A549 (cell line): ENCODE data around the gene SEMA4D. TPM values are rescaled to one million over a fixed set of nuclear protein-coding genes. Genes with fewer than 3 reads are reported as not detected.

ENCODE experiments used
- ATAC-seq, 2 experiments: fragments of 200-7000 bp in 1 of 2; fragments of >200 bp in 1 of 2; cut with Nextera tagmentation in 1 of 2; cut with Tn5 transposase in 1 of 2; 3 replicates each; pipeline versions ENCODE4 v1.8.0 to v1.9.1; 2018 to 2020; ENCODE audit warnings: mild to moderate bottlenecking in 1 of 2, moderate library complexity in 1 of 2
- CTCF ChIA-PET: fragments of 300-600 bp; sonication (Branson Sonifier 250); formaldehyde crosslinking; extraction: SDS; loops from one replicate; lab custom pipeline; 2021; ENCODE audit warnings: antibody characterized with exemption, inconsistent platforms; lab: Yijun Ruan, JAX
- POLR2A ChIA-PET: fragments of 350-600 bp; formaldehyde crosslinking; extraction: SDS; loops from one replicate; lab custom pipeline; 2021; ENCODE audit warnings: antibody characterized with exemption, inconsistent platforms; lab: Yijun Ruan, JAX
- DNase-seq, 2 experiments: peaks; one replicate each; pipeline versions ENCODE4 v3.0.0 to v3.0.0-alpha.2; 2011 to 2016; ENCODE audit warnings: low read depth in 1 of 2, low spot score in 1 of 2
- FAIRE-seq: peaks from 2 replicates; lab custom pipeline; 2011; peaks lifted over from hg19 to GRCh38; lab: Jason Lieb, UNC
- H3K27ac ChIP-seq, 2 experiments: fragments of >200 bp; sonication (Bioruptor Twin); formaldehyde crosslinking; 3 replicates each; pipeline ENCODE4 v1.5.1; 2016 to 2017
- H3K4me1 ChIP-seq: fragments of >200 bp; sonication (Bioruptor Twin); formaldehyde crosslinking; 3 replicates; pipeline ENCODE4 v1.6.1; 2016
- H3K4me2 ChIP-seq: fragments of >200 bp; sonication (Bioruptor Twin); formaldehyde crosslinking; 3 replicates; pipeline ENCODE4 v1.6.1; 2016
- H3K4me3 ChIP-seq: fragments of >200 bp; sonication (Bioruptor Twin); formaldehyde crosslinking; 3 replicates; pipeline ENCODE4 v1.5.1; 2016
- H3K9me3 ChIP-seq: fragments of >200 bp; sonication (Bioruptor Twin); formaldehyde crosslinking; 3 replicates; pipeline ENCODE4 v1.6.1; 2016
- CBX2 ChIP-seq: fragments of 200-600 bp; sonication (generic); IDR thresholded peaks from 2 replicates; pipeline ENCODE4 v1.6.1; 2016; ENCODE audit warnings: low read depth, mild to moderate bottlenecking, borderline replicate concordance
- CBX8 ChIP-seq: fragments of 200-600 bp; sonication (generic); IDR thresholded peaks from 2 replicates; pipeline ENCODE4 v1.6.1; 2016
- CEBPB ChIP-seq, 2 experiments: fragments of >200 bp in 1 of 2; sonication (Bioruptor Twin) in 1 of 2; formaldehyde crosslinking in 1 of 2; IDR thresholded peaks; 2 replicates each; pipeline ENCODE4 v1.6.1; 2012 to 2016
- EHF ChIP-seq: fragments of 250-450 bp; sonication (Bioruptor Pico); IDR thresholded peaks from 2 replicates; pipeline ENCODE4 v1.5.0; 2020; ENCODE audit warnings: mild to moderate bottlenecking
- ELK1 ChIP-seq: fragments of 150-350 bp; IDR thresholded peaks from 2 replicates; pipeline ENCODE4 v1.6.1; 2014; ENCODE audit warnings: low read depth, mild to moderate bottlenecking, low read length
- FOSB ChIP-seq: fragments of 250-450 bp; sonication (Bioruptor Pico); IDR thresholded peaks from 2 replicates; pipeline ENCODE4 v1.5.0; 2020; ENCODE audit warnings: mild to moderate bottlenecking, moderate library complexity
- GATA3 ChIP-seq: IDR thresholded peaks from 2 replicates; pipeline ENCODE4 v1.6.1; 2012; ENCODE audit warnings: borderline replicate concordance
- HOXB13 ChIP-seq: fragments of 250-450 bp; sonication (Bioruptor Pico); IDR thresholded peaks from 2 replicates; pipeline ENCODE4 v1.5.0; 2020; ENCODE audit warnings: low read depth, mild to moderate bottlenecking, moderate library complexity
- JUN ChIP-seq, 2 experiments: fragments of >200 bp; sonication (Bioruptor Twin); formaldehyde crosslinking; IDR thresholded peaks; 2 replicates in 1 of 2; 3 replicates in 1 of 2; pipeline ENCODE4 v1.6.1; 2016 to 2017
- KDM1A ChIP-seq: fragments of 200-600 bp; sonication (generic); IDR thresholded peaks from 2 replicates; pipeline ENCODE4 v1.6.1; 2016; ENCODE audit warnings: low read depth, mild to moderate bottlenecking
- KDM5A ChIP-seq: fragments of 200-600 bp; sonication (generic); IDR thresholded peaks from 2 replicates; pipeline ENCODE4 v1.6.1; 2016; ENCODE audit warnings: antibody characterized with exemption, mild to moderate bottlenecking
- MAZ ChIP-seq: fragments of 150-350 bp; IDR thresholded peaks from 2 replicates; pipeline ENCODE4 v1.6.1; 2014; ENCODE audit warnings: antibody characterized with exemption, low read depth, low read length, borderline replicate concordance
- NFE2L2 ChIP-seq: fragments of 150-350 bp; conservative IDR thresholded peaks from 2 replicates; pipeline ENCODE4 v1.6.1; 2014; ENCODE audit warnings: low read length
- PHF8 ChIP-seq: fragments of 200-600 bp; sonication (generic); IDR thresholded peaks from 2 replicates; pipeline ENCODE4 v1.6.1; 2016; ENCODE audit warnings: low read depth, mild to moderate bottlenecking, antibody characterized with exemption, moderate library complexity, borderline replicate concordance
- POLR2A ChIP-seq: IDR thresholded peaks from 2 replicates; pipeline ENCODE4 v1.6.1; 2012; ENCODE audit warnings: mild to moderate bottlenecking, low read length
- POLR2AphosphoS2 ChIP-seq: conservative IDR thresholded peaks from 2 replicates; pipeline ENCODE4 v1.6.1; 2012; ENCODE audit warnings: low read length, improper control_type of control experiment, inconsistent platforms
- RAD21 ChIP-seq, 2 experiments: fragments of >200 bp in 1 of 2; sonication (Bioruptor Twin) in 1 of 2; formaldehyde crosslinking in 1 of 2; IDR thresholded peaks in 1 of 2; conservative IDR thresholded peaks in 1 of 2; 2 replicates in 1 of 2; 3 replicates in 1 of 2; pipeline ENCODE4 v1.6.1; 2012 to 2018; ENCODE audit warnings: inconsistent platforms in 1 of 2
- RFX5 ChIP-seq: fragments of 450-650 bp; IDR thresholded peaks from 2 replicates; pipeline ENCODE4 v1.7.1; 2014; ENCODE audit warnings: antibody characterized with exemption, mild to moderate bottlenecking, moderate library complexity
- RNF2 ChIP-seq: fragments of 200-600 bp; sonication (generic); IDR thresholded peaks from 2 replicates; pipeline ENCODE4 v1.6.1; 2016; ENCODE audit warnings: low read depth, mild to moderate bottlenecking, antibody characterized with exemption, moderate library complexity, borderline replicate concordance
- ZSCAN20 ChIP-seq: fragments of 250-450 bp; sonication (Bioruptor Pico); IDR thresholded peaks from 2 replicates; pipeline ENCODE4 v1.8.0; 2022; ENCODE audit warnings: mild to moderate bottlenecking, moderate library complexity
- WGBS: methylation state at CpG from one replicate; pipeline ENCODE4 v1.1.6; 2017; ENCODE audit errors: missing lambda C conversion rate; 5-methylcytosine and 5-hydroxymethylcytosine counted together
- polyA plus RNA-seq, 4 experiments: library from polyadenylated mRNA; depleted of rRNA in 3 of 4; stranded (reverse); fragments of >200 nt; fragmentation: RNase III in 1 of 4; extraction: RNeasy Plus Mini Kit Qiagen cat#74134 plus additional on column Dnase treatment in 1 of 4; gene quantifications; 2 replicates in 3 of 4; 3 replicates in 1 of 4; pipeline ENCODE4 v1.2.3, GENCODE V29; 2011 to 2017
- TF ChIP-seq, protein P1 (sequence below): IDR thresholded peaks from 2 replicates; pipeline ENCODE4 v1.6.1; 2012
- TF ChIP-seq, protein P2 (sequence below): IDR thresholded peaks from 2 replicates; pipeline ENCODE4 v1.6.1; 2012
- TF ChIP-seq, protein P3 (sequence below): fragments of >200 bp; sonication (Bioruptor Twin); formaldehyde crosslinking; IDR thresholded peaks from 3 replicates; pipeline ENCODE4 v1.6.1; 2016

Gene SEMA4D
- polyA plus RNA-seq, 2 of the 4 experiments (the other 2 are of a cell fraction) = 5.3 to 7.2 TPM

DNA sequence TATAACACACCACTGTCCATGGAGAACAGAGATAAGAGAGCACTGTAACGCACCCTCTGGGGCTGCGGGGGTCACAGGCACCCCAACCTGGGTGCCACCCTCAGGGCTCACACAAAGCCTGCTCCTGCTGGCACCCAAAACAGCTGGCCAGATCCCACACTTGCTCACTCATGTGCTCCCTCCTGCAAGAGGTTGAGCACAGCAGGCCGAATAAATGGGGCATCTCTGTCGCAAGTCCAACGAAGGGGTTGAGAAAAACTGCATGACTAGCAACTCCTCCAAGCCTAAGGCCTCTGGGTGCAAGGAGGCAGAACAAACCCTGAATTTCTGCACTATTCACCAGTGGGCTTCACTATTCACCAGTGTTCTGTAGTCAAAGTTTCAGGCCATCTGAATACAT lies 99.3 kb downstream of the SEMA4D start:
- ATAC-seq = no peak
- 86% methylated on average over 4 of the region's 5 CpGs for WGBS
- ChIA-PET POLR2A (no interaction called here), CTCF (no interaction called here)
- no peak for TF ChIP-seq CEBPB (IDR thresholded peaks at IDR 0.05)
- TF ChIP-seq KDM1A = no peak
- no peak for TF ChIP-seq NFE2L2
- TF ChIP-seq, protein P1, sequence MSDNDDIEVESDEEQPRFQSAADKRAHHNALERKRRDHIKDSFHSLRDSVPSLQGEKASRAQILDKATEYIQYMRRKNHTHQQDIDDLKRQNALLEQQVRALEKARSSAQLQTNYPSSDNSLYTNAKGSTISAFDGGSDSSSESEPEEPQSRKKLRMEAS = no peak
- TF ChIP-seq PHF8 = no peak
- TF ChIP-seq RAD21 (conservative IDR thresholded peaks at IDR 0.05 in 1 of 2, IDR thresholded peaks at IDR 0.05 in 1 of 2) = no peak
- Histone ChIP-seq H3K4me1 (no peaks in the 10 kb centered on the region), H3K4me3 (no peak overlapping the region), H3K27ac (no peak overlapping the region), H3K4me2 (no peak overlapping the region), H3K9me3 (no peaks in the 10 kb centered on the region)
- FAIRE-seq = no peak
- no peak for DNase-seq

- ChIA-PET POLR2A (no interaction called here), CTCF (no interaction called here)
- Histone ChIP-seq H3K9me3 (no peaks in the 10 kb centered on the region), H3K4me3 (no peak overlapping the region), H3K4me2 (no peak overlapping the region), H3K27ac (no peak overlapping the region), H3K4me1 (no peaks in the 10 kb centered on the region)
- ATAC-seq = no peak
- WGBS = 94% methylated on average over 5 of the region's 5 CpGs
- TF ChIP-seq GATA3 = no peak
- no peak for TF ChIP-seq POLR2A
- no peak for TF ChIP-seq ELK1
- no peak for TF ChIP-seq RAD21 (conservative IDR thresholded peaks at IDR 0.05 in 1 of 2, IDR thresholded peaks at IDR 0.05 in 1 of 2)
- TF ChIP-seq MAZ = no peak
- no peak for FAIRE-seq
- DNase-seq = no peak
Measured at GRCh38 chr9:89397471-89397870, 100.4 kb downstream of the SEMA4D start.

- TF ChIP-seq POLR2AphosphoS2 = no peak
- no peak for TF ChIP-seq JUN (IDR thresholded peaks at IDR 0.05)
- TF ChIP-seq RFX5 = no peak
- TF ChIP-seq POLR2A = no peak
- no peak for TF ChIP-seq MAZ
- TF ChIP-seq RAD21 (conservative IDR thresholded peaks at IDR 0.05 in 1 of 2, IDR thresholded peaks at IDR 0.05 in 1 of 2) = no peak
- TF ChIP-seq, protein P2, sequence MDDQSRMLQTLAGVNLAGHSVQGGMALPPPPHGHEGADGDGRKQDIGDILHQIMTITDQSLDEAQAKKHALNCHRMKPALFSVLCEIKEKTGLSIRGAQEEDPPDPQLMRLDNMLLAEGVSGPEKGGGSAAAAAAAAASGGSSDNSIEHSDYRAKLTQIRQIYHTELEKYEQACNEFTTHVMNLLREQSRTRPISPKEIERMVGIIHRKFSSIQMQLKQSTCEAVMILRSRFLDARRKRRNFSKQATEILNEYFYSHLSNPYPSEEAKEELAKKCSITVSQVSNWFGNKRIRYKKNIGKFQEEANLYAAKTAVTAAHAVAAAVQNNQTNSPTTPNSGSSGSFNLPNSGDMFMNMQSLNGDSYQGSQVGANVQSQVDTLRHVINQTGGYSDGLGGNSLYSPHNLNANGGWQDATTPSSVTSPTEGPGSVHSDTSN = no peak
- TF ChIP-seq KDM5A = no peak
- TF ChIP-seq, protein P3, sequence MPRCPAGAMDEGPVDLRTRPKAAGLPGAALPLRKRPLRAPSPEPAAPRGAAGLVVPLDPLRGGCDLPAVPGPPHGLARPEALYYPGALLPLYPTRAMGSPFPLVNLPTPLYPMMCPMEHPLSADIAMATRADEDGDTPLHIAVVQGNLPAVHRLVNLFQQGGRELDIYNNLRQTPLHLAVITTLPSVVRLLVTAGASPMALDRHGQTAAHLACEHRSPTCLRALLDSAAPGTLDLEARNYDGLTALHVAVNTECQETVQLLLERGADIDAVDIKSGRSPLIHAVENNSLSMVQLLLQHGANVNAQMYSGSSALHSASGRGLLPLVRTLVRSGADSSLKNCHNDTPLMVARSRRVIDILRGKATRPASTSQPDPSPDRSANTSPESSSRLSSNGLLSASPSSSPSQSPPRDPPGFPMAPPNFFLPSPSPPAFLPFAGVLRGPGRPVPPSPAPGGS = no peak
- no peak for TF ChIP-seq CBX2
- TF ChIP-seq CBX8 = no peak
- TF ChIP-seq HOXB13 (CRISPR knock-in tag) = no peak
- TF ChIP-seq RNF2 = no peak
- no peak for TF ChIP-seq FOSB
- no peak for TF ChIP-seq ZSCAN20 (CRISPR knock-in tag)
- no peak for TF ChIP-seq EHF (CRISPR knock-in tag)
- TF ChIP-seq, all 56 proteins: peak for 0
- Histone ChIP-seq H3K27ac (no peak overlapping the region), H3K4me2 (no peak overlapping the region), H3K9me3 (no peaks in the 10 kb centered on the region), H3K4me3 (no peak overlapping the region), H3K4me1 (no peaks in the 10 kb centered on the region)
- POLR2A ChIA-PET = no interaction called here
- WGBS = 88% methylated on average over 10 of the region's 11 CpGs
- DNase-seq = no peak
- CTCF ChIA-PET = interaction anchor here (0.9 to 1.1 kb wide), 2 partner anchors 12 to 706 kb away, joined by 3 read pairs; no protein-coding TSS in a partner anchor
- ATAC-seq = no peak
- FAIRE-seq = no peak
Measured at GRCh38 chr9:89395931-89396710, 101.8 kb downstream of the SEMA4D start.
